ENCODE data around the gene SPEM3.

The SPEM3 gene

DNA sequence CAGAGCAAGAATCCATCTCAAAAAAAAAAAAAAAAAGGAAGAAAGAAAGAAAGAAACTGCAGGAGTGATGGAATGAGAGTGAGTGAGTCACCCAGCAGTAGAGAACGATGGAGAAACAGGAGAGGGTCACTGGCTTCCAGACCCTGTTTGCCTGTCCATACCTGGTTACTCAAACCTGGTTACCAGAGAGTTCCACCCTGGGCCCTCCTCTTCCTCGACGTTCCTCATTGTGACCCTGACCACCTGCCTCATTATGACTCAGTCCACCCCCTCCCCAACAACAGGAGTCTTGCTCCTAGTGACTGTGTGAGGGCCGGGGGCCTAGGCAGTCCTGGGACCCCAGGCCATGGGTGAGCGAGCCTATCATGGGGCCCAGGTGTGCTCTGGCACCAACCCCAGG, at the start of gene SPEM3:
TSS of gene SPEM3 (plus strand) at position 301 of the 400 bp plus-strand sequence. CDS start at position 347, 46 bp downstream.
- no peak for DNase-seq (ENCODE audit: low read depth, low spot score)

DNA sequence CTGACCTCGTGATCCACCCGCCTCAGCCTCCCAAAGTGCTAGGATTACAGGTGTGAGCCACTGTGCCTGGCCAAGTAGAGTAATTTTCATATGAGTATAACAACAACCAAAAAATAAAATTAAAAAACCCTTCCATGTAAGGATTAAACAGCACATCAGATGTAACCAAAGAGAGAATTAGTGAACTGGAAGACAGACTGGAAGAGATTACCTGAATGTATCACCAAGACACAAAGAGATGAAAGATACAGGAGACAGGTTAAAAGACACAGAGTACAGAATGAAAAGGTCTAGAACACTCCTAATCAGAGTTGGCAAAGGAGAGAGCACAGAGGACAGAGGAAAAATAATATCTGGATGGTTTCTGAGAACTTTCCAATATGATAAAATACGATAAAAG, 49.5 kb upstream of the SPEM3 start:
- no peak for DNase-seq (ENCODE audit: low read depth, low spot score)

DNA sequence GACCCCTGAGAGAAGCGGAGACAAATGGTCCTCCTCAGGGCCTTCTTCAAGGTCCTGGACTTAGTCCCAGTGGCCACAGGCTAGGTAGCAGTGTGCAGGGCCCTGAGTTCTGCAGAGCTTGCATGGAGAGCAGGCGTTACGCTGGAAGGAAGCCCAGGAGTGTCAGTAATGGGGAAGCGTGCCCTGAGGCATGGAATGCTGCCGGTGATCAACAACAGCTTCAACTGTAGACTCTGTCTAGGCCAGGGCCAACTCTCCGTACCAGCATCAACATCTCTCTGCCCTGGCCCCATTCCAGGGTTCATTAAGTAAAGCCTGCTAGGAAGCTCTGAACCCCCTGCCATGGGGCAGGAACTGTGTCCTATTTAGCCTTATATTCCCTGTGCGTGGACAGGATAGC, 48.3 kb upstream of the SPEM3 start:
- DNase-seq (ENCODE audit: low read depth, low spot score), result no peak

DNA sequence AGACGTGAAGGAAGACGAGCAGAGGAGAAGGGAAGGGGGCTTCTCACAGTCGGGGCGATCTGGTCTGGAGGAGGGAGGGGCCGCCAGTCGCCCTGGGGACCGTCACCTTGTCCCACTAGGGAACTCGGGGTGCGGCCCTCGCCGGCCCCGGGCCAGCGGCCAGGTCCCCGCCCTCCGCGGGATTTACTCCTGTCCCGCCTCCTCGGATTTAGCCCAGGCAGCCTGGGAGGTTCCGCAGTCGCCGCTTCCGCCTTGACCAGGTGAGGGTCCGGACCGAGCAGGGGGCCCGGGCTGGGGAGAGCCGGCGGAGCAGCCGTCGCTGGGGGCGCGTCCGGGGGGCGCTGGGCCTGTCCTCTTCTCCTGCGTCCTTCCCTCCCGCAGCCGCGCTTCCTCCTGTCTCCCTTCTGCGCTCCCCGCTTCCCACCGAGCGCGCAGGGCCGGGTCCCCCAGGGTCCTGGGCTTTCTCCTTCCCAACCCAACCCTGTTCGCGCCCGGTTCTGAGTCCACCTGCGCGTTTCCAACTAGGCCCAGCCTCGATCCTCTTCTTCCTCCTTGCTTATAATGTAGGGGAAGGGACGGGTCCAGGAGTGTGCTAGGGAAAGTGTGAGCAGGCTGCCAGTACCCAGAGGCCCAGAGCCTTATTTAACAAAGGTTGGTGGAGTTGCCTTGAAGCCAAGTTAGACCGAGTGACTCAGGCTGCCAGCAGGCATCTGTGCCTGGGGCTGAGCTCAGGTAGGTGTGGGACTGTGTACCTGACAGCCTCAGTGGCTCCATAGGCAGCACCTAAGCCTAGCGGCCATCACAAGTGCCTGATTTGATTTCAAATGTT, 47.6 kb upstream of the SPEM3 start, which contains the start of gene TNK1:
TSS of gene TNK1 (plus strand) at position 235 of the 829 bp plus-strand sequence. CDS start 1,838 bp downstream, outside the sequence.
- no peak for DNase-seq (ENCODE audit: low read depth, low spot score)

DNA sequence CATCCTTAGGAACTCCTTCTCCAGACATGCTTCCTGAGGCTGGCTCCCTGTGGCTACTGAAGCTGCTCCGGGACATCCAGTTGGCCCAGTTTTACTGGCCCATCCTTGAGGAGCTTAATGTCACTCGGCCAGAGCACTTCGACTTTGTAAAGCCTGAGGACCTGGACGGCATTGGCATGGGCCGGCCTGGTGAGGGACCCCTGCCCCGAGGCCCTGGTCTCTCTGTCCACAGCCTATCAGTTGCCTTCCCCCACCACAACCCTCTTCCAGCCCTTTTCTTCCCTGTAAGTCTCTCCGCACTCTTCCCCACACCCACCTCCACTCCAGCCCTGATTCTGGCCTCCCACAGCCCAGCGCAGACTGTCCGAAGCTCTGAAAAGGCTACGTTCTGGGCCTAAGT, 45.8 kb upstream of the SPEM3 start:
- DNase-seq (ENCODE audit: low read depth, low spot score), result no peak

DNA sequence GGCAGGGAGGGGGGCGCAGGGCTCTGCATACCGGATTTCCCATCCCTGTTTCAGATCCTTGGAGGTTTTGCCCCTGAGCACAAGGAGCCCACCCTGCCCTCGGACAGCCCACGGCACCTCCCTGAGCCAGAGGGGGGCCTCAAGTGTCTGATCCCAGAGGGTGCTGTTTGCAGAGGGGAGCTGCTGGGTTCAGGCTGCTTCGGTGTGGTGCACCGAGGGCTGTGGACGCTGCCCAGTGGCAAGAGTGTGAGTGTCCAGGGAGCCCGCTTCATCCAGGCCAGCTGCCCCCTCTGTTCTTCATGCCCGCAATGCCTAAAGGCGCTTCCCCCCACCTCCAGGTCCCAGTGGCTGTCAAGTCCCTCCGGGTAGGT, 45.3 kb upstream of the SPEM3 start:
- no peak for DNase-seq (ENCODE audit: low read depth, low spot score)

DNA sequence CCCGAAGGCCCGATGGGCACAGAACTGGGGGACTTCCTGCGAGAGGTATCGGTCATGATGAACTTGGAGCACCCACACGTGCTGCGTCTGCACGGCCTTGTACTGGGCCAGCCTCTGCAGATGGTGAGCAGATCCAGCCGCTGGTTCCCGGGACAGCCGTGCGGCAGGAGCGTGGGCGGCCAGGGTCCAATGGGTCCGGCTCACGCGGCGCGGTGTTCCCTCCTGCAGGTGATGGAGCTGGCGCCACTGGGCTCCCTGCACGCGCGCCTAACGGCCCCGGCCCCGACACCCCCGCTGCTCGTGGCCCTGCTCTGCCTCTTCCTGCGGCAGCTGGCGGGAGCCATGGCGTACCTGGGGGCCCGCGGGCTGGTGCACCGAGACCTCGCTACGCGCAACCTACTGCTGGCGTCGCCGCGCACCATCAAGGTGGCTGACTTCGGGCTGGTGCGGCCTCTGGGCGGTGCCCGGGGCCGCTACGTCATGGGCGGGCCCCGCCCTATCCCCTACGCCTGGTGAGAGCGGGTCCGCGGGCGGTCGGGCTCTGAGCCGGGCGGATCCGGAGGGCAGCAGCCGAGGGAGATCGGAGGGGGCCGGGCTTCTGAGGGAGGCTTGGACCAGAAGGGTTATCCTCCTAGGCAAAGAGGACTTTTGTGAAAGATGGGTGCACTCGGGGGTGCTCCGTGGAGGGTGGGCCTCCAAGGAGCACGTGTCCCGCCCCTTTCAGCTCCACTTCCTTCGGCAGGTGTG, 44.7 kb upstream of the SPEM3 start:
- DNase-seq (ENCODE audit: low read depth, low spot score), result peak; percentile 54

- DNase-seq (ENCODE audit: low read depth, low spot score), result no peak
Measured at GRCh38 chr17:7384489-7385081, 44.1 kb upstream of the SPEM3 start.

DNA sequence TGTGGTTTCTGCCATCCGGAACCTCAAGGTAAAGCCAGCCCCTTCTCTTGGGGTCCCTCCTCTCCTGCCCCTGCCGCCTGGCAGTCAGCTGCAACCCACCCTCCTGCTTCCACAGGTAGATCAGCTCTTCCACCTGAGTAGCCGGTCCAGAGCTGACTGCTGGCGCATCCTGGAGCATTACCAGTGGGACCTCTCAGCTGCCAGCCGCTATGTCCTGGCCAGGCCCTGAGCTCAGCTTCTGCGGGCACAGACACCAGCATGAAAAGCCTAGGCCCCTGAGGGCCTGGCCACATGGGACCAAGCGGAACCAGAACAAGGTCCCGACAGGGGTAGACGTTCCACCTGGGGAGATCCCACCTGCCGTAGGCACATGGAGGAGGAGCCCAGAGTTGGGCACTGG, 39.8 kb upstream of the SPEM3 start:
- DNase-seq (ENCODE audit: low read depth, low spot score), result no peak

- no peak for DNase-seq (ENCODE audit: low read depth, low spot score)
Measured at GRCh38 chr17:7389924-7390910, 38.4 kb upstream of the SPEM3 start.

DNA sequence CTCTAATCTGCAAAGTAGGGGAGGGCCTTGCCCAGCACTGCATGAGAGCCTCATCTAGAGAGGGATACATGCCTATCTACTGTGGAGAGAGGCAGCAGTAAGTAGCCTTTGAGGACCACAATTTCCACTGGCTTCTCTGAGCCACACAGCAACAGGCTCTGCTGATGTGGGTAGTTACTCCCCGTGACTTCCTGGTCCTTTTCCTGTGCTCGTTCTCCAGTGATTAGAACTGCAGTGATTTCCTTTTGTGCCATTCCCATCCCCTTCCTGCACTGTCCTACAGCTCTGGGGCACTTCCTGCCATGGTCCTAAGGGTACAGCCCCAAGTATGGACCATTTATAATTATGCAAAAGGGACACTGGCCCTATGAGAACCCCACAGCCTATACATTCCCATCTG, 37.4 kb upstream of the SPEM3 start:
- no peak for DNase-seq (ENCODE audit: low read depth, low spot score)

GRCh38 chr17:7392696-7393612, 35.7 kb upstream of the SPEM3 start:
- DNase-seq (ENCODE audit: low read depth, low spot score), result no peak

- no peak for DNase-seq (ENCODE audit: low read depth, low spot score)
Measured at GRCh38 chr17:7393613-7394451, 34.8 kb upstream of the SPEM3 start.

GRCh38 chr17:7394452-7395191, 34.0 kb upstream of the SPEM3 start, which contains the start of gene PLSCR3:
Gene PLSCR3 (minus strand): TSS chr17:7394525. CDS start chr17:7394110, 415 bp downstream.
- DNase-seq (ENCODE audit: low read depth, low spot score), result peak; percentile 67

DNA sequence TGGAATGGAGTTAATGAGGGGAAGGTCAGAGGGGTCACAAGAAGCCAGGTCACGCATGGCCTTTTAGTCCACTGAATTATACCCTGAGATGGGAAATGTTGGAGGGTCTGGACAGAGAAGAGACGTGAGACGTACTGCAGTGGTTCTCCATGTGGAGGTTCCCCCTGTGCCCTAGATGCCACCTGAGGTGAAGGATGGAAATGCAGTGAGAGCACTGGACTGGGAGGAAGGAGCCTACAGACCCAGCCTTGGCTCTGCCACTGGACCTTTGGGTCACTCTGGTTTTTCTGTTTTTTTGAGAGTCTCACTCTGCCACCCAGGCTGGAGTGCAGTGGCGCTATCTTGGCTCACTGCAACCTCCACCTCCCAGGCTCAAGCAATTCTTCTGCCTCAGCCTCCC, 32.5 kb upstream of the SPEM3 start:
- no peak for DNase-seq (ENCODE audit: low read depth, low spot score)

- DNase-seq (ENCODE audit: low read depth, low spot score), result no peak
Measured at GRCh38 chr17:7398612-7399011, 30.0 kb upstream of the SPEM3 start.

DNA sequence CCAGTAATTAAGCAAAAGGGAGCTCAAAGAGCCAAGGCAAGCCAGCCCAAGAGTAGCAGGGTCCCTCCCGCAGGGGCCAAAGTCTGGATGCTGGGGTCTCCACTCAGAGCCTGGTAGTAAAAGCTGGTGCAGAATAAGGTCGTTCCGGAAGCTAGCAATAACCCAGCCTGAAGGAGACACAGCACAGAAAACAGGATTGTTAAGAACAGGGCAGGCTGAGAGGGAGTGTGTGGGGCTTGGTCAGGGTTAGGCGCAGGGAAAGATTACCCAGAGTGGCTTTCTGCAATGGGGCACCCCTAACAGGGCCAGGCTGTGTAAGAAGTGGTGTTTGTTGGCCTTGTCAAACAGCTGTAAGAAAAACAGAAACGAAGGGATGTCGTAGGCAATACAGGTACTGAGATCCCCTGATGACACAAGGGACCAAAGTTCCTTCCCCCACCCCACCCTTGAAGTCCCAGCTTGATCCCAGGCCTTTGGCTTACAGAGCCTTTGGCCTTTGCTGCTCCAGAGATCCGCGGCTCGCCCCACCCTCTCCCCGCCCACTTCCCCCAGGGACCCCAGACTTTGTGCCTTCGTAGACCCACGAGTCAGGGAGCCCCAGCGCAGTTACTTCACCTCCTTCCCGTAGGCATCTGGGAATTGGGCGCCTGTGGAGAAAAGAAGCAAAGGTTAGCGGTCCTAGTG, 25.5 kb upstream of the SPEM3 start:
- DNase-seq (ENCODE audit: low read depth, low spot score), result no peak

DNA sequence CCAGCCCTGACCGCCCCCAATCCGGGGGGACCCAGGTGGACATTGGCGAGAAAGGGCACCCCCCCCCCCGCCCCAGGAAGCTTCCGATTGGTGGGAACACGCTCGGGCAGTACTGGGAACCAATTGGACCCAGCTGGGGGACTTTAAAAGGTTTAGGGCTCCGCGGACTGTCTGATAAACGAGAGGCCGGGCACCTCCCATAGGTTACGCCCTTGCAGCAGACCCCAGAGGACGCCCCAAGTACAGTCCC, 25.0 kb upstream of the SPEM3 start:
- DNase-seq (ENCODE audit: low read depth, low spot score), result no peak
